Thoracic aorta (tissue), 2 donors: Measurements from ENCODE around the gene BCL3. TPM values are rescaled to one million over a fixed set of nuclear protein-coding genes. Genes with fewer than 3 reads are reported as not detected.

Source experiments
- ATAC-seq: fragments of 150-250 bp; one replicate; pipeline ENCODE4 v1.8.0; 2017; ENCODE audit warnings: low read depth; ENCODE audit not compliant: insufficient number of reproducible peaks, low FRiP score
- DNase-seq: peaks from one replicate; pipeline ENCODE4 v3.0.0-alpha.2; 2020; ENCODE audit warnings: low spot score
- H3K27ac ChIP-seq, 2 donors: fragments of 200-600 bp; sonication (generic); 1 replicate in 1 of 2; 2 replicates in 1 of 2; pipeline ENCODE4 v1.5.1; 2016; ENCODE audit warnings: mild to moderate bottlenecking in 2 of 2, moderate library complexity in 2 of 2
- H3K27me3 ChIP-seq: fragments of 200-600 bp; sonication (generic); replicated peaks from 2 replicates; pipeline ENCODE4 v1.6.0; 2016; ENCODE audit warnings: mild to moderate bottlenecking; ENCODE audit not compliant: insufficient read depth
- H3K36me3 ChIP-seq: fragments of 200-600 bp; sonication (generic); one replicate; pipeline ENCODE4 v1.5.1; 2016
- H3K4me1 ChIP-seq, 2 donors: fragments of 200-600 bp; sonication (generic); 1 replicate in 1 of 2; 2 replicates in 1 of 2; pipeline versions ENCODE4 v1.5.1 to v1.6.0; 2016; ENCODE audit warnings: low read depth in 2 of 2, mild to moderate bottlenecking in 1 of 2; ENCODE audit not compliant: control insufficient read depth in 1 of 2
- H3K4me3 ChIP-seq: fragments of 200-600 bp; sonication (generic); 2 replicates; pipeline ENCODE4 v1.5.1; 2016; ENCODE audit warnings: mild to moderate bottlenecking
- H3K9me3 ChIP-seq: fragments of 200-600 bp; sonication (generic); 2 replicates; pipeline ENCODE4 v1.5.1; 2016
- total RNA-seq, 2 donors: library from RNA; depleted of rRNA; stranded (reverse); fragments of >200 nt; gene quantifications; one replicate each; pipeline versions ENCODE4 v1.1.0 to v1.2.3, GENCODE V29; 2016
- TF ChIP-seq, protein P1 (sequence below): fragments of 200-600 bp; sonication (generic); IDR thresholded peaks from one replicate; pipeline ENCODE4 v1.5.1; 2019; ENCODE audit warnings: antibody characterized with exemption

Gene BCL3
- total RNA-seq, 2 donors from 2014 or later = 43.1 to 77.9 TPM

DNA sequence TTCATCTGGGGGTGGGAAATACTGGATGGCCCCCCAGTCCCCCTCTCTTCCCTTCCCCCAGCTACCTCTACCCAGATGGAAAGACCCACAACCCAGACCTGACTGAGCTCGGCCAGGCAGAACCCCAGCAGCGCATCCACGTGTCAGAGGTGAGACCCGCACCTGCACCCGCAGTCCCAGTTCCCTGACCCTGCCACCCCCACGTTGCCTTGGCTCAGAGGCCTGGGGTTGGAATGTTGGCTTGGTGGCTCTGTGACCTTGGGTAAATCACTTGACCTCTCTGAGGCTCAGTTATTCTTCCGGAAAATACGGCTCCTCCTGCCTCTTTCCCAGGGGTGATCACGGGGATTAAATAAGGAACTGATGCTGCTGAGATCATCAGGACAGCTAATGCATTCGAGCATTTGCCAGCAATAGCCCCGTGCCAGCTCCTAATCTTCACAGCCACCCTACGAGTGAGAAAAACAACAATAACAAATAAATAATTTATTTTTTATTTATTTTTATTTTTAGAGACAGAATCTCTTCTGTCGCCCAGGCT, 41.5 kb downstream of the BCL3 start:
- Histone ChIP-seq H3K36me3 (no peaks in the 10 kb centered on the region), H3K27ac (no peak overlapping the region), H3K4me3 (no peak overlapping the region), H3K27me3 (no peaks in the 10 kb centered on the region), H3K9me3 (no peaks in the 10 kb centered on the region), H3K4me1 (no peaks in the 10 kb centered on the region)
- TF ChIP-seq, protein P1, sequence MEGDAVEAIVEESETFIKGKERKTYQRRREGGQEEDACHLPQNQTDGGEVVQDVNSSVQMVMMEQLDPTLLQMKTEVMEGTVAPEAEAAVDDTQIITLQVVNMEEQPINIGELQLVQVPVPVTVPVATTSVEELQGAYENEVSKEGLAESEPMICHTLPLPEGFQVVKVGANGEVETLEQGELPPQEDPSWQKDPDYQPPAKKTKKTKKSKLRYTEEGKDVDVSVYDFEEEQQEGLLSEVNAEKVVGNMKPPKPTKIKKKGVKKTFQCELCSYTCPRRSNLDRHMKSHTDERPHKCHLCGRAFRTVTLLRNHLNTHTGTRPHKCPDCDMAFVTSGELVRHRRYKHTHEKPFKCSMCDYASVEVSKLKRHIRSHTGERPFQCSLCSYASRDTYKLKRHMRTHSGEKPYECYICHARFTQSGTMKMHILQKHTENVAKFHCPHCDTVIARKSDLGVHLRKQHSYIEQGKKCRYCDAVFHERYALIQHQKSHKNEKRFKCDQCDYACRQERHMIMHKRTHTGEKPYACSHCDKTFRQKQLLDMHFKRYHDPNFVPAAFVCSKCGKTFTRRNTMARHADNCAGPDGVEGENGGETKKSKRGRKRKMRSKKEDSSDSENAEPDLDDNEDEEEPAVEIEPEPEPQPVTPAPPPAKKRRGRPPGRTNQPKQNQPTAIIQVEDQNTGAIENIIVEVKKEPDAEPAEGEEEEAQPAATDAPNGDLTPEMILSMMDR = no peak
- ATAC-seq (no peak), DNase-seq (no peak)

DNA sequence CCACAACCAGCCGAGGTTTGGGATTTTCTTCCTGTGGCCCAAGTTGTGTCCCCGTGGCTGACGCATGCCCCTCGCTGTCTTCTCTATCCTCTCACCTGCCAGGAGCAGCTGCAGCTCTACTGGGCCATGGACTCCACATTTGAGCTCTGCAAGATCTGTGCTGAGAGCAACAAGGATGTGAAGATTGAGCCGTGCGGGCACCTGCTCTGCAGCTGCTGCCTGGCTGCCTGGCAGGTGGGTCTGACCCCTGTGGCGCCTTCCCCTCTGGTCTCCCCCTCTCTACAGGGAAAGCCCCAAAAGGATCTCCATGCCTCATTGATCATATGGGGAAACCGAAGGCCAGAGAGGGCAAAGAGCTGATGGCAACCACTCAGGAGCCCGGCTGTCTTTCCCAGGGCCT, 43.8 kb downstream of the BCL3 start:
- ATAC-seq = no peak
- no peak for DNase-seq
- Histone ChIP-seq H3K4me1 (peaks cover 0 to 12% of the 10 kb centered on the region in 2 donors), H3K27me3 (no peaks in the 10 kb centered on the region), H3K36me3 (no peaks in the 10 kb centered on the region), H3K27ac (no peak overlapping the region), H3K9me3 (no peaks in the 10 kb centered on the region), H3K4me3 (no peak overlapping the region)
- TF ChIP-seq, protein P1 = no peak

DNA sequence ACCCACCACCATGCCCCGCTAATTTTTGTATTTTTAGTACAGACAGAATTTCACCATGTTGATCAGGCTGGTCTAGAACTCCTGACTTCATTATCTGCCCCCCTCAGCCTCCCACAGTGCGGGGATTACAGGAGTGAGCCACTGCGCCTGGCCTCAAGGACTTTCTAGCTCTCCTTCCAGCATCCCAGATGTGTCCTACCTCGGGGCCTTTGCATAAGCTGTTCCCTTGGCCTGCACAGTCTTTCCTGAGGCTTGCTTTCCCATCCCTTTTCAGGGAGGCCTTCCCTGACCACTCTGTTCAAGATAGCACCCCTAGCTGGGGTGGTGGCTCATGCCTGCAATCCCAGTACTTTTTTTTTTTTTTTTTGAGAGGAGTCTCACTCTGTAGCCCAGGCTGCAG, 46.1 kb downstream of the BCL3 start:
- DNase-seq (no peak), ATAC-seq (no peak)
- TF ChIP-seq, protein P1 = no peak
- H3K36me3 ChIP-seq = no peaks in the 10 kb centered on the region
- no peak overlapping the region for H3K27ac ChIP-seq
- H3K4me3 ChIP-seq = no peak overlapping the region
- H3K27me3 ChIP-seq = no peaks in the 10 kb centered on the region
- no peaks in the 10 kb centered on the region for H3K9me3 ChIP-seq
- peaks cover 0 to 12% of the 10 kb centered on the region in 2 donors for H3K4me1 ChIP-seq

DNA sequence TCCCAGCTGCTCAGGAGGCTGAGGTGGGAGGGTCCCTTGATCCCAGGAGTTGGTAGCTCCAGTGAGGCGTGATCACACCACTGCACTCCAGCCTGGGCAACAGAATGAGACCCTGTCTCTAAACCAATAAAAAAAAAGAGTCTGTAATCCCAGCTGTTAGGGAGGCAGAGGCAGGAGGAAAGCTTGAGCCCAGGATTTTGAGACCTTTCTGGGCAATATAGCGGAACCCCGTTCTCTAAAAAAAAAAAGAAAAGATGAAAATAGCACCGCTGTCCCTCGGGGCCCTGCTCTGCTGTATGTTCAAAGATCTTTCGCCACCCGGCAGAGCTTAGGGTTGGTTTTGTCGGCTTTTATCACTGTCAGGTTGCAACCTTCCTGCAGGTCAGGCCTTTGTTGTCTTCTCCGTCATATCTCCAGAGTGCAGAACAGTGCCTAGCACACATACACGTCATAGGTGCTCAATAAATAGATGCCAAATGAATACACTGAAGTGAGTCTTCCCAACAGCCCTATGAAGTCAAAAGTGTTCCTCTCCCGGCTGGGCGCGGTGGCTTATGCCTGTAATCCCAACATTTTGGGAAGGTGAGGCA, 47.0 kb downstream of the BCL3 start:
- no peak for ATAC-seq
- Histone ChIP-seq H3K27me3 (no peaks in the 10 kb centered on the region), H3K9me3 (no peaks in the 10 kb centered on the region), H3K36me3 (no peaks in the 10 kb centered on the region), H3K27ac (no peak overlapping the region), H3K4me3 (no peak overlapping the region), H3K4me1 (peaks cover 0 to 12% of the 10 kb centered on the region in 2 donors)
- TF ChIP-seq, protein P1 = no peak
- no peak for DNase-seq

DNA sequence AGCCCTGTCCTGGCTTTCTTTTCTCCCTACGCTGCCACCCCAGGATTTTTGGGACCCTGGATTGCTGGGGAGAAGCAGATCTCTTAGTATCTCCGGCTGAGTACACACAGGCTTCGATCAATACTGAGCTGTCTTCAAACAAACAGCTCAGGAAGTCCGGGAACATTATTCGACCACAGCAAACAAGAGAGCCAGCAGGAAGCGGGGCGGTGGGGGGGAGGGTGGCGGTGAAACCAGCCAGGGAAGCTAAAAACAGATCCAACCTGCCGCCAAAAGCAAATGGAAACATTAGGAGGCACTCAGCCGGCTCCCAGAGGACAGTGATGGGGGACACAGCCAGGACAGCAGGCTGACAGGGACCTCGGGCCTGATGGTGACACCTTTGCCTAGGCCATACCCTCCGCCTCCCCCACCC, 48.2 kb downstream of the BCL3 start:
- DNase-seq (no peak), ATAC-seq (no peak)
- no peak overlapping the region for H3K4me3 ChIP-seq
- no peaks in the 10 kb centered on the region for H3K27me3 ChIP-seq
- TF ChIP-seq, protein P1 = no peak
- H3K27ac ChIP-seq = peak overlapping the region; percentile 35 to 50
- no peaks in the 10 kb centered on the region for H3K9me3 ChIP-seq
- no peaks in the 10 kb centered on the region for H3K36me3 ChIP-seq
- peaks cover 0 to 12% of the 10 kb centered on the region in 2 donors for H3K4me1 ChIP-seq
